Measurements from ENCODE around the gene NANOS3.
A peak's percentile ranks its signal among the peaks of the same experiment; 100 is the strongest.
"Not testable (repeated sequence)": the region's sequence is repeated elsewhere in the genome, so short reads cannot be mapped to it uniquely, and the experiment has no call there.

The NANOS3 gene

DNA sequence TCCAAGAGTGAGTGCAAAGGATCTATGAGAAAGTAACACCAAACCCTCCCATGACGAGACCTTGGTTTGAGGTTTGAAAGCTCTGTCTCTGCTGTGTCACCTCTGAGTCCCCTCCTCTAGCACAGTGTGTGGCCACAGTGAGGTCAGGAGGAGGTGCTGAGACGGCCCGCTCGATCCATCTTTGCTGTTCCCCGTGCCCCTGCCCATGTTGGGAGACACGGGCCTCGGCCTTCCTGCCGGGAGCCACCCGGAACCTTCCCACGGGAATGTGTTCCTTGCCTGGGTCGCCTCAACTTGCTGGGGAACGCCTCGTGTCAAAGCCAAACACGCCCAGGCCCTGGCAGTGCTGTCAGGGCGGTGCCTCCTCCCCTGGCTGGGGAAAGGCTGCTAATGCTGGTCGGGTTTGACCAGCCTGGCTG, 10.1 kb downstream of the NANOS3 start:
- DNase-seq = no peak

DNA sequence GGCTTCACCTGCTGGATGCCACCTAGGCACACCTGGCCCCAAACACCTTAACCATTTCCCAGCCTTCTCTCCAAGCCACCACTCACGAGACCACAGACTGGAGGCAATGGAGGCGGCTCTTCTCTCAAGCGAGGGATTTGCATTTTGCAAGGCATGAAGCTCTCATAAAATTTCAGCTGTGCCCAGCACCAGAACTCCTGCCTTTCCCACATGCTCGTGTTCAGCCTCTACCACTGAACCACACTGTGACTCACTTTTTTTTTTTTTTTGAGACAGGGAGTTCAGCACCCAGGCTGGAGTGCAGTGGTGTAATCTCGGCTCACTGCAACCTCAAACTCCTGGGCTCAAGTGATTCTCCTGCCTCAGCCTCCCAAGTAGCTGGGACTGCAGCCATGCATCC, 10.6 kb downstream of the NANOS3 start:
- DNase-seq = no peak

DNA sequence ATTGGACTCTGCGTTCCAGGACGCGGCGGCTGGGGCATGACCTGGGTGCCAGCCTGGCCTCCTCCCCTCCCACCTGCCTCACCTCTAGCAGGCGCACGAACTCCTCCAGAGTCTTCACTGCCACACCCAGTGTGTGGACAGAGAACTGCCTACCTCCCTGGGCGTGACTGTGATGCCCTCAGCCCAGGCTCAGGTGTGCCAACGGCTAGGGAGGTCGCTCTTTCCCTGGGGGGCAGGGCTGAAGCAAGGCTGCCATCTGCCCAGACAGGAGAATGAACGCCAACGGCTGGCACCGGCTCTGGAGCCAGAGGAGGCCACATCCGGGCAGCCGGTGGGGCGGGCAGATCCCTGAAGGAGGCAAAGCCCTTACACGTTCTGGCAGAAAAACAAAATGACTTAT, 11.3 kb downstream of the NANOS3 start:
- DNase-seq = no peak

DNA sequence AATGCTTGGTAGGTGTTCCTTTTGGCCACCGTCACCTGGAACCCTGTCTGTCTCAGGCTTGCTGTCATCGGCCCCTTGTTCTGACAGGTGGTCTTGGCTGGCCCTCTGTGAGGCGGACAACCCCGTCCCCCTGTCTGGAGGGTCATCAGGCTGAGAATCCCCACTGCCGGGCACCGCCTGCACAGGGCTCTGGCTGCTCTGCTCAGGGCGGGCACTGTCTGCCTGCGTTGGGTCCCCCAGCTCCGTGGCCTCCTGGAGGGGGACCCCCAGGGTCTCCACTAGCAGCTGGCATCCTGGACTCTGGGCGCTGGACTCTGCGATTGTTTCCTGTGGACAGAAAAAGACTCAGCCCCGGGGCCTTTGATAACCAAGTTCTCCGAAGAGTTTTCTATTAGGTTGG, 13.2 kb downstream of the NANOS3 start:
- no peak for DNase-seq

DNA sequence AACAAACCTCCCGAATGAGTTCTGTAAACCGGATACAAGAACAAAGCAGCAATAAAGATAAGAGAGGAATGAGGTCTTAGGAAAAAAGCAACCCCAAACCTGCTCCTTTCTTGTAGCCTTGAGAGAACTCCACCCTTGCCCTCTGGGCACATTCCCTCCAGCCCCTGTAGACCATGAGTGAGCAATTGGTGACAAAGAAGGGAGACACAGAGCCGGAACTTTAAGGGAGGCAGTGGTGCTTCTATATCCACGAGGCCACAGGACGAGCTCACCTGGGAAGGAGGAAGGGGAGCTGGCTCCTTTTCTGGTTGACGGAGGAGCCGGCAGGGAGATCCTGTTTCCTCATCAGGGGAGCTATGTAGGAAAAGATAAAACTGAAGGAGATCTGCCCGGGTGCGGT, 15.9 kb downstream of the NANOS3 start:
- DNase-seq = peak; percentile 77

DNA sequence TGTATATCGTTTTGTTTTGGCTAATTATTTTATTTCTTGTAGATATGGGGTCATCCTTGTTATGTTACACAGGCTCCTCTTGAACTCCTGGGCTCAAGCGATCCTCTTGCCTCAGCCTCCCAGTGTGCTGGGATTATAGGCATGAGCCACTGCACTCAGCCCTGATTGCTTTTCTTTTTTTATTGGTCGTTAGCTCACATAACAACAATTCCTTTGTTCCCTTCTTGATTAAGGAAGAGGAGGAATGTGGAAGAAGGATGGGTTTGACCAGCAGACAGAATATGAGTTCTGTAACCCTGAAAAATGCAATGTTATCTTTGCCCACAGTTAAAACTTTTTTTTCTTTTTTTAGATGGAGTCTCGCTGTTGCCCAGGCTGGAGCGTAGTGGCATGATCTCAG, 17.6 kb downstream of the NANOS3 start:
- DNase-seq = no peak

DNA sequence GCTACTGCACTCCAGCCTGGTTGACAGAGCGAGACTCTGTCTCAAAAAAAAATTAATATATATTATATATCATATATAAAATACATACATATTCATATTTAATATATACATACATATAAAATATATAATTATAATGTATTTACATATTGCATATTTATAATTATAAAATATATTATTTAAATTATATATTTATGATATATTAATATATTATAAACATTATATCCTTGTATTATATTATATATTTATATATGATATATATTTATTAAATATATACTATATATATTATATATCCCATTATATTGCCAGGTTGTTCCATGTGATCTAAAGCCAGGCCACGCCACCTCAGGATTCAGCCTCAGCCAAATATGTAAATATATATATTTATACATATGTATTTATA, 19.3 kb downstream of the NANOS3 start:
- no peak for DNase-seq

DNA sequence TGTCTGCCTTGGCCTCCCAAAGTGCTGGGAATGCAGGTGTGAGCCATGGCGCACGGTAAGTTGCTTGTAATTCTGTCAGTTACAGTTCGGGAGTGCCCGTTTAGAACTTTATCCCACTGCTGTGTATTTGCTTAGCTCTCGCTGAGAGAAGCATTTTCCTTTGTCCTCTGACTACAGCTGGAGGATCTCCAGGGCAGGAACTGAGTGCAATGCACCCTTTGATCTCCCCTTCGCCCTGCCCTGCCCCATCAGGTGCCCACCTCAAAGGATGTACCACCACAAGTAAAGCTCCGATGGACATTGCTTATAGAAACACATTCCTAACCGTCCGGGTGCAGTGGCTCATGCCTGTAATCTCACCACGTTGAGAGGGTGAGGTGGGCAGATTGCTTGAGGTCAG, 22.5 kb downstream of the NANOS3 start:
- no peak for DNase-seq

DNA sequence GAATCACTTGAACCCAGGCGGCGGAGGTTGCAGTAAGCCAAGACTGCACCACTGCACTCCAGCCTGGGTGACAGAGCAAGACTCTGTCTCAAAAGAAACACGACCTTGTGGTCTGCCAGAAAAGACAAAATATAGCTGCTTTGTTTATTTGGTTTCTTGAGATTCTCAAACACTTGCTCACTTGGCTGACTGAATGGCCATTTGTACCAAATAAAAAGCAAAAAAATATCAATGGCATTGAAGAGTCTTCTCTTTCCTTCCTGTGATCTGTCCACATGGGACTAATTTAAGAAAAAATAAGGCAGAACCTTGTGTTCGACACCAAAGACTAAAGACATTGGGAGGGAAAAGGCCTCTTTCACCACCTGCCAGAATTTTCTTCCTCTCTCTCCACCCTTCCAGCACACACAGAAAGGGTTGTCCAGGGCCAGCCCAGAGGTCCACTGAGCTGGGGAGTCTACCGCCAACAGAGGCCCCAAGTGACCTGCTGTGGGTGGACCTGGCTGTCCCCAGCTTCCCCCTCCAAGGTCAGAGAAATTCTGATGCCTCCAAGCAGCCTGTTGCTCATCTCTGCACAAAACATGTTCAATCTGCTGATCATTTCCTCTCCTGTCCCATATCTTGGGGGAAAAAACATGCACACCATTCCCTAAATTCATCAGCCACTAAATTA, 23.1 kb downstream of the NANOS3 start:
- no peak for DNase-seq

DNA sequence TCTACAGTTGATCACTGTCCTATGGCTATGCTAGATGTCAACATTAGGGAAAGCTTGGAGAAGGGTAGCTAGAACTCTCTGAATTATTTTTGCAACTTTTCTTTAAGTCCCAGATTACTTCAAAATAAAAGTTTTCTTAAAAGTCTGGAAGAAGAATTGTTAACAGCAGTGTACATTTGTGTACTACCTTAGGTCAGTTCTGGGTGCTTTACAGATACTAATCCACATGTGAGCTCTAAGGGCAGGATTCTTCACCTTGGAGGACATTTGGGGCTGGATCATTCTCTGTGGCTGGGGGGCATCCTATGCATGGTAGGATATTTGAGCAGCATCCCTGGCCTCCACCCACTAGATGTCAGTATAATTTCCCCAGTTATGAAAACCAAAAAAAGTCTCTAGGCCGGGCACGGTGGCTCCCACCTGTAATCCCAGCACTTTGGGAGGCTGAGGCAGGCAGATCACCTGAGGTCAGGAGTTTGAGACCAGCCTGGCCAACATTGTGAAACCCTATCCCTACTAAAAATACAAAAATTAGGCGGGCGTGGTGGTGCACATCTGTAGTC, 26.1 kb downstream of the NANOS3 start:
- DNase-seq = no peak

DNA sequence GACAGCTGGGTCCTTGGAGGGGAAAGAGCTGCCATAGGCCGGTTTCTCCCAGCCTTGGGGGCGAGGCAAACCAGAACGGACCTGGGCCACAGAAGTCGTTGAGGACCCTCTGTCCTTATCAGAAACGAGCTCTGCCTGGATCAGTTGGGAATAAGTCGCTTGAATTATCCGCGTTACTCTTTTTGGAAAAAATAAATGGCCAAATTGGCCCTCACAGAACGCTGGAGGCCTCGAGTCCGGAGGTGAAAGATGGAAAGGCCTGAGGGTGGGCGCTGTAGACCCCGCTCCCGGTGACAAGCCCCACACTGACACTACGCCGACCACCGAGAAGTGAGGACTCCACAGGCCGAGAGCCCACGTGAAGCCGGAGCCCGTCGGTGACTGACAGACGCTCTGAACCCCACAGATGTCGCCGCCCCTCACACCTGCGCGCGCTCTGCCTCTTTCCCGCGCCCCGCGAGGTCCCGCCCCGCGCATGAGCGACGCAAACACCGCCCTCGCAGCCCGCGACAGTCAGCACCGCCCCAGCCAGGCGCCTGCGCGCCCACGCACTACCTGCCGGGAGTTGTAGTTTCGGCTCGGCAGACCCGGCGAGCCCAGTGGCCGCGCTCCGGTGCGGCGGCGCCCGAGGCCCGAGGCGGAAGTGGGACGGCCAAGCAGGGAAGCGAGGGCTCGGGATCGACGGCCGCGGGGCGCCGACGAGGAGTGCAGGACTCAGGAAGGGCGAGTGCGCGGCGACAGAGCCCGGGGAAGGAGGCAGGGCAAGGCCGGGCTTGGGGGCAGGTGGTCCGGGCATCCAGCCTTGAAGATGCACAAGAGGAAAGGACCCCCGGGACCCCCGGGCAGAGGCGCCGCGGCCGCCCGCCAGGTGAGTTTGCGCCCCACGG, 28.9 kb downstream of the NANOS3 start, which contains the start of the genes BRME1 and CC2D1A:
Gene BRME1, minus strand, starts transcription at position 484 of the 887 bp plus-strand sequence. CDS start 1,225 bp downstream, outside the sequence.
Gene CC2D1A, plus strand, starts transcription at position 568 of the 887 bp plus-strand sequence. Its CDS starts 241 bp downstream, at position 809.
- peak; percentile 93 for DNase-seq

DNA sequence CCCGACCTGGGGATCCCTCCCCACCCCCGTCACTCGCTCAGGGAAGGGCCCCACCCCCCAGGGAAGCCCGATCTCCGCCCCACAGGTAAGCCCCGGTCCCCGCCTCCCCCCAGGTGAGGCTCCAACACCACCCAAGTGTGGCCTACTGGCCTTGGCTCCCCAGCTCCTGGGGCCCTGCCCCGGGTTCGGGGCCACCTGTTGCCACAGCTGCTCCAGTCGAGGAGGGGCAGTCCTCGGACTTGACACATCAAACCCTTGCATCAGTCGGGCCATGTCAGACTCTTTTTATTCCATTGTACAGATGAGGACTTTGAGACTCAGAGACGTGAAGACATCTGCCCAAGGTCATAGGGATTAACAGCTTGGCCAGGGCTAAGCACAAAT, 29.6 kb downstream of the NANOS3 start:
- DNase-seq = no peak

DNA sequence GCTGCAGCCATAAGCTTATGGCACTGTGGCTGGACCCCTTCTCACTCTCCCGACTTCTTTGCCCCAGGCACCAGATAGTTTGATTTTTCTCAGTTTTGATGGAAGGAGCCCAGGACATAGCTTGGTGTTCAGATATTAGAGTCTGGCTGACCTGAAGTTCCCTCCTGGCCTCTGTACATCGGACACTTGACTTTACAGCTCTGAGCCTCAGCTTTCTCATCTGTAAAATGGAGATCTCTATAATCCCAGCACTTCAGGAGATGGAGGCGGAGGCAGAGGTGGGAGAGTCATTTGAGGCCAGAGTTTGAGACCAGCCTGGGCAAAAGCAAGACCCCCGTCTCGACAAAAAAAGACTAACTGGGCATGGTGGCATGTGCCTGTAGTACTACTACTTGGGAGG, 30.0 kb downstream of the NANOS3 start:
- DNase-seq = no peak

DNA sequence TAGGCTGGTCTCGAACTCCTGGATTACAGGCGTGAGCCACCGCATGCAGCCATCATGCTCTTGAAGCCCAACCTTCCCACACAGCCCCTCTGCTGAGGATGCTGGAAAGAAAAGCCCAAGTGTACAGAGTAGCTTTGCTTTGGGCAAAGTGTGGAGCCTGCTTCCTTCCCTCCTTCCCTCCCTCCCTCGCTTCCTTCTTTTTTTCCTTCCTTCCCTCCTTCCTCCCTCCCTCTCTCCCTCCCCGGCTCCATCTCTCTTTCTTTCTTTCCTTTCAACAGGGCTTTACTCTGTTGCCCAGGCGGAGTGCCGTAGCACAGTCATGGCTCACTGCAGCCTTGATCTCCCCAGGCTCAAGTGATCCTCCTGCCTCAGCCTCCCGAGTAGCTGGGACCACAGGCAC, 31.7 kb downstream of the NANOS3 start:
- DNase-seq = no peak

DNA sequence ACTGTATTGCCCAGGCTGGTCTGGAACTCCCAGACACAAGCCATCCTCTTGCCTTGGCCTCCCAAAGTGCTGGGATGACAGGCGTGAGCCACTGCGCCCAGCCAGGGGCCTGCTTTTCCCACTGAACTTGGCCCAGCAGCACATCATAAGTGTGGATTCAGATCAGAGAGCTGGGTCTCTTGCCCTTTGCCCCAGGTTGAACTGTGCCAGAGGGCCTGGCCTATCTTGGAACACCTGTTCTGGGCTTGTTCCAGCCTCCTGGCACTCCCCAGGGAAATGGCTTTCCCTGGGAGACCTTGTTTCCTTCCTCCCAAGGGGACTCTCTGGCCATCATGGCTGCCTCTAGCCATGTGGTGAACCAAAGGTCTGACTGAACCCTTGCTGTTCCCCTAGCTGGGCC, 32.5 kb downstream of the NANOS3 start:
- DNase-seq = no peak

DNA sequence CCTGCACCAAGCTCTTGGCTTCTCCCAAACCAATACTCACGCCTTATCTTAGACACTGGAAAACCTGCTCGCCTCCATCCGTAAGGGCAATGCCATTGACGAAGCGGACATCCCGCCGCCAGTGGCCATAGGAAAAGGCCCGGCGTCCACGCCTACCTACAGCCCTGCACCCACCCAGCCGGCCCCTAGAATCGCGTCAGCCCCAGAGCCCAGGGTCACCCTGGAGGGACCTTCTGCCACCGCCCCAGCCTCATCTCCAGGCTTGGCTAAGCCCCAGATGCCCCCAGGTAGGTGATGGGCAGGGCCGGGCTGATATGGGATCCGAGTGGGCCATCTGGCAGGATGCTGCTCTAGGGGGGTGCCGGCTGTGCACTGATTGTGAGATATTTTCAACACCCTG, 36.4 kb downstream of the NANOS3 start:
- no peak for DNase-seq

DNA sequence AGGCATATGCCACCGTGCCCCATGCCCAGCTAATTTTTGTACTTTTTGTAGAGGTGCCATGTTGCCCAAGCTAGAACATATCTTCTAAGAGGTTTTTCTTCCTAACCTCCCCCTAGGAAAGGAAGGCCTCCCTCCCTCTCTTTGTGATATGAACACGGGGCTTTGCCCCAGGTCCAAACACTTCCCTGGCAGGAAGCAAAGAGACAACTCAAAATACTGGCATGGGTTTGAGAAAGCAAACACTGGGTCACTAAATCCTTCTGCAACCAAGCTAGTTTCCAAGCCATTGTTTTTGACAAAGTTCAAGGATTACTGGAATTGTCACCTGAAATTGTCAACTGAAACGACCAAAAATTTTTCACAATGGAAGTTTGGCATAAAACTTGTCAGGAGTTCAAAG, 37.8 kb downstream of the NANOS3 start:
- no peak for DNase-seq

DNA sequence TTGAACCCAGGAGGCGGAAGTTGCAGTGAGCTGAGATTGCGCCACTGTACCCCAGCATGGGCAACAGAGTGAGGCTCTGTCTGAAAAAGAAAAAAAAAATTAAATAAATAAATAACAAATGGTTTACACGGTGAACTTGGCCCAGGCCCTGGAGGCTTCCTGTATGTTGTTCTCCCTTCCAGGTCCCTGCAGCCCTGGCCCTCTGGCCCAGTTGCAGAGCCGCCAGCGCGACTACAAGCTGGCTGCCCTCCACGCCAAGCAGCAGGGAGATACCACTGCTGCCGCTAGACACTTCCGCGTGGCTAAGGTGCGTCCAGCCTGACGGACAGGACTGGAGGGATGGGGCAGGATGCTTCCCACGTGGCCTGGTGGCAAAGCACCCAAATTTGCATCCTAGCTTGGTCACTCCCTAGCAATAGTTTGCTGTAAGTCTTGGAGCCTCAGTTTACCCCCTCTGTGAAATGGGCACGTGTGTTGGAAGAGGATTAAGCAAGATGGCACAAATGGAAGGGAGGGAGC, 41.0 kb downstream of the NANOS3 start:
- no peak for DNase-seq

DNA sequence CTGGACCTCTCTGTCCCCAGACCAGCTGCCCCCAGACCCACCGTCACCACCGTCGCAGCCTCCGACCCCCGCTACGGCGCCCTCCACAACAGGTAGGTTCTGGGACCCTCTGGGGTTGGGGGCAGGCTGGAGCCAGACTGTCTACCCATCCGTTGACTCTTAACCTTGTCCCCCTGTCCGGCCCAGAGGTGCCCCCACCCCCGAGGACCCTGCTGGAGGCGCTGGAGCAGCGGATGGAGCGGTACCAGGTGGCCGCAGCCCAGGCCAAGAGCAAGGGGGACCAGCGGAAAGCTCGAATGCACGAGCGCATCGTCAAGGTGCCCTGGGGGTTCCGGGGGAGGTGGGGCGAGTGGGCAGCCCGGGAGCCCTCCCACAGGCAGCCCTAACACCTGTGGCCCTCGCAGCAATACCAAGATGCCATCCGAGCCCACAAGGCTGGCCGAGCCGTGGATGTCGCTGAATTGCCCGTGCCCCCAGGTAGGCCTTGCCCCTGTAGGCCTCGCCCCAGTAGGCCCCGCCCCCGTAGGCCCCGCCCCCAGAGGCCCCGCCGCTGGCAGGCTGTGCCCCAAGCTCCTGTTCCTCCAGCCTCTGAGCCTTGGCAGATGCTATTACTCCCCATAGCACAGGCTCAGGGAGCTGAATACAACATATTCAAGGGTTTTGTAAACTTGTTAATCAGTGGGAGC, 41.9 kb downstream of the NANOS3 start:
- no peak for DNase-seq

DNA sequence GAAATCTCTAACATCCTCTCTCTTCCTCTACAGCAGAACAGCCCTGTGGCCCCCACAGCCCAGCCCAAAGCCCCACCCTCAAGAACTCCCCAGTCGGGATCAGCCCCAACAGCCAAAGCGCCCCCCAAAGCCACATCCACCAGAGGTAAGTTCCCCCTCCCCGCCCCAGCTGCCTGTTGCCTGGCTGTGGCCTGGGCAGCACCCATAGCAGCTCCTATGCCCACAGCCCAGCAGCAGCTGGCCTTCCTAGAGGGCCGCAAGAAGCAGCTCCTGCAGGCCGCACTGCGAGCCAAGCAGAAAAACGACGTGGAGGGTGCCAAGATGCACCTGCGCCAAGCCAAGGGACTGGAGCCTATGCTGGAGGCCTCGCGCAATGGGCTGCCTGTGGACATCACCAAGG, 43.6 kb downstream of the NANOS3 start:
- DNase-seq = no peak

DNA sequence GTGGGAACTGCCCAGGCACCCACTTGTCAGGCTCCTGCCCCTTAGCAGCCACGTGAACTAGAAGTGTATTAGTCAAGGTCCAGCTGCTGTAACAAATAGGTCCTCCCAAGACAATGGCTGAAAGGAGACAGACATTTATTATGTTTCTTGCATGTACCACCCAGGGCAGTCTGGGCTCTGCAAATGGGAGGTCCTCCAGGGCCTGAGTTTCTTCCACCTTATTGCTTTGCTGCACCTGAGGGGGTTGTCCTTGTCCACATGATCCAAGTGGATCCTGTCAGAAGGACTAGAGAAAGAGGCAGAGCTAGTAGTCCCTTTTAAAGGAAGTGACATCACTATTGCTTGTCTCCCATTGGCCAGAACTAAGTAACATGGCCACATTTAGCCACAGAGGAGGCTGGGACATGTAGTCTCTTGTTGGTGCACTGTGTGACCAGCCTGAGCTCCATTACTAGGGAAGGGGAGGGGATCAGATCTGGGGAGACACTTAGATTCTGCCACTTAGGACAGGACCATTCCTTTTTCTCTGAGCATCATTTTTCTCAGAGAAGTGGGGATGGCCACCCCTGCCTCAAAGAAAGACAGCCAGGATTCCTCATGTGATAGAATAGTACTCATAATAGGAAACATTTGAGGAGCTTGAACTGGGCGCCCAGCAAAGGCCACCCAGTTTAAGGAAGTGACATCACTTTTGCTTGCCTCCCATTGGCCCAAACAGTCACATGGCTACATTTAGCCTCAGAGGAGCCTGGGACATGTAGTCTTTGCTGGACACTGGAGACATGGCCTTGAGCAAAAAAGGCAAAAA, 44.2 kb downstream of the NANOS3 start:
- DNase-seq = no peak

DNA sequence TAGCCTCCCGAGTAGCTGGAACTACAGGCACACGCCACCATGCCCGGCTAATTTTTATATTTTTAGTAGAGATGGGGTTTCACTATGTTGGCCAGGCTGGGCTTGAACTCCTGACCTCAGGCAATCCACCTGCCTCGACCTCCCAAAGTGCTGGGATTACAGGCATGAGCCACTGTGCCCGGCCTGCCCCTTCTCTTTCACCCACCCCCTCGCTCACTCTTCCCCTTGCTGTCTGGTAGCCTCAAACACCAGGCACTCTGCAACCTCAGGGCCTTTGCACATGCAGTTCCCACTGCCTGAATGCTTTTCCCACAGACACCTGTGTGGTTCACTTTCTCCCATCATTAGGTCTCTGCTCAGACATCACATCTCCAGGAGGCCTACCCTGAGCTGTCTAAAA, 45.2 kb downstream of the NANOS3 start:
- not testable (repeated sequence) for DNase-seq

All from islet precursor cell (in vitro differentiated cells).